Tibial artery (tissue), 4 donors: Measurements from ENCODE around the gene SLC66A2.

Experiments used
- DNase-seq, 2 donors: peaks; one replicate each; pipeline ENCODE4 v3.0.0-alpha.2; 2019
- H3K27ac ChIP-seq, 2 donors: fragments of 200-600 bp; sonication (generic) in 1 of 2; 1 replicate in 1 of 2; 2 replicates in 1 of 2; pipeline ENCODE4 v1.5.1; 2018 to 2019; ENCODE audit warnings: mild to moderate bottlenecking in 1 of 2
- H3K27me3 ChIP-seq, 2 donors: fragments of 200-600 bp; sonication (generic) in 1 of 2; one replicate each; pipeline versions ENCODE4 v1.5.1 to v1.6.0; 2016 to 2019
- H3K36me3 ChIP-seq, 3 donors: fragments of 200-600 bp; sonication (generic) in 2 of 3; one replicate each; pipeline ENCODE4 v1.5.1; 2016 to 2019; ENCODE audit warnings: mild to moderate bottlenecking in 2 of 3
- H3K4me1 ChIP-seq, 4 donors: fragments of 200-600 bp; sonication (generic) in 2 of 4; 1 replicate in 3 of 4; 2 replicates in 1 of 4; pipeline ENCODE4 v1.5.1; 2016 to 2019
- H3K4me3 ChIP-seq, 2 donors: fragments of 200-600 bp; sonication (generic) in 1 of 2; 1 replicate in 1 of 2; 2 replicates in 1 of 2; pipeline ENCODE4 v1.5.1; 2018 to 2019; ENCODE audit warnings: mild to moderate bottlenecking in 2 of 2
- H3K9me3 ChIP-seq, 3 donors: fragments of 200-600 bp; sonication (generic) in 1 of 3; one replicate each; pipeline ENCODE4 v1.5.1; 2016 to 2019
- CTCF ChIP-seq, 2 experiments: fragments of 200-600 bp in 1 of 2; fragments of 450-650 bp in 1 of 2; IDR thresholded peaks; one replicate each; pipeline ENCODE4 v1.5.1; 2017 to 2019; ENCODE audit warnings: antibody characterized with exemption in 2 of 2, mild to moderate bottlenecking in 1 of 2, moderate library complexity in 1 of 2
- intact Hi-C: fragments of 100-400 bp; cut with DNase I; formaldehyde crosslinking; loops from one replicate; pipeline ENCODE4 v1.15.0; 2023; ENCODE audit warnings: low total_unique reads

Gene SLC66A2

GRCh38 chr18:79870301-79871025 lies 81.0 kb downstream of the SLC66A2 start:
- no peak for DNase-seq
- Histone ChIP-seq H3K4me1 (peaks cover 0 to 2% (median 0%) of the 10 kb centered on the region in 4 donors), H3K9me3 (no peaks in the 10 kb centered on the region), H3K27ac (no peak overlapping the region), H3K36me3 (no peaks in the 10 kb centered on the region), H3K4me3 (no peak overlapping the region), H3K27me3 (peaks cover 0 to 36% of the 10 kb centered on the region in 2 donors)
- TF ChIP-seq CTCF (IDR thresholded peaks at IDR 0.05), result no peak
- intact Hi-C loops, result no loop called here

GRCh38 chr18:79869591-79870300 lies 81.7 kb downstream of the SLC66A2 start:
- Histone ChIP-seq H3K4me1 (peaks cover 0 to 2% (median 0%) of the 10 kb centered on the region in 4 donors), H3K36me3 (no peaks in the 10 kb centered on the region), H3K9me3 (no peaks in the 10 kb centered on the region), H3K4me3 (no peak overlapping the region), H3K27ac (no peak overlapping the region), H3K27me3 (peaks cover 0 to 29% of the 10 kb centered on the region in 2 donors)
- no peak for DNase-seq
- no peak for TF ChIP-seq CTCF (IDR thresholded peaks at IDR 0.05)
- intact Hi-C loops, result no loop called here

GRCh38 chr18:79868811-79869541 lies 82.5 kb downstream of the SLC66A2 start:
- TF ChIP-seq CTCF (IDR thresholded peaks at IDR 0.05), result no peak
- Histone ChIP-seq H3K36me3 (no peaks in the 10 kb centered on the region), H3K4me1 (peaks cover 0 to 2% (median 0%) of the 10 kb centered on the region in 4 donors), H3K4me3 (no peak overlapping the region), H3K9me3 (no peaks in the 10 kb centered on the region), H3K27me3 (peaks cover 0 to 24% of the 10 kb centered on the region in 2 donors), H3K27ac (no peak overlapping the region)
- no peak for DNase-seq
- intact Hi-C loops, result no loop called here

- Histone ChIP-seq H3K9me3 (no peaks in the 10 kb centered on the region), H3K27ac (no peak overlapping the region), H3K4me1 (peaks cover 0 to 2% (median 0%) of the 10 kb centered on the region in 4 donors), H3K36me3 (no peaks in the 10 kb centered on the region), H3K4me3 (no peak overlapping the region), H3K27me3 (peaks cover 0 to 19% of the 10 kb centered on the region in 2 donors)
- DNase-seq, result peak in 1 of 2 donors; percentile 12
- intact Hi-C loops, result no loop called here
- TF ChIP-seq CTCF (IDR thresholded peaks at IDR 0.05), result no peak
Observed at GRCh38 chr18:79868168-79868784, 83.2 kb downstream of the SLC66A2 start.

GRCh38 chr18:79867666-79868065 lies 83.8 kb downstream of the SLC66A2 start:
- H3K4me3 ChIP-seq, result no peak overlapping the region
- TF ChIP-seq CTCF (IDR thresholded peaks at IDR 0.05), result no peak
- DNase-seq, result peak in 1 of 2 donors; percentile 14

More at GRCh38 chr18:79867666-79868065, 83.8 kb downstream of the SLC66A2 start:
- Histone ChIP-seq H3K27ac (no peak overlapping the region), H3K4me1 (peaks cover 0 to 2% (median 0%) of the 10 kb centered on the region in 4 donors), H3K9me3 (peaks cover 0 to 2% (median 0%) of the 10 kb centered on the region in 3 donors), H3K27me3 (peaks cover 0 to 17% of the 10 kb centered on the region in 2 donors), H3K36me3 (no peaks in the 10 kb centered on the region)
- intact Hi-C loops, result no loop called here
